RPMI7951 (cell line): Measurements from ENCODE around the gene SETD1A. TPM values are rescaled to one million over a fixed set of nuclear protein-coding genes. Genes with fewer than 3 reads are reported as not detected.
"Not testable (repeated sequence)": the region's sequence is repeated elsewhere in the genome, so short reads cannot be mapped to it uniquely, and the experiment has no call there.

Experiments
- DNase-seq: peaks from one replicate; pipeline ENCODE4 v3.0.0-alpha.2; 2012; ENCODE audit warnings: low read depth
- total RNA-seq: library from RNA; depleted of rRNA; stranded (reverse); fragments of >200 nt; shearing (Covaris generic); gene quantifications from 2 replicates; pipeline ENCODE4 v1.2.3, GENCODE V29; 2014

The SETD1A gene
- total RNA-seq, 1 experiment from 2014 or later, result 1.2 TPM

DNA sequence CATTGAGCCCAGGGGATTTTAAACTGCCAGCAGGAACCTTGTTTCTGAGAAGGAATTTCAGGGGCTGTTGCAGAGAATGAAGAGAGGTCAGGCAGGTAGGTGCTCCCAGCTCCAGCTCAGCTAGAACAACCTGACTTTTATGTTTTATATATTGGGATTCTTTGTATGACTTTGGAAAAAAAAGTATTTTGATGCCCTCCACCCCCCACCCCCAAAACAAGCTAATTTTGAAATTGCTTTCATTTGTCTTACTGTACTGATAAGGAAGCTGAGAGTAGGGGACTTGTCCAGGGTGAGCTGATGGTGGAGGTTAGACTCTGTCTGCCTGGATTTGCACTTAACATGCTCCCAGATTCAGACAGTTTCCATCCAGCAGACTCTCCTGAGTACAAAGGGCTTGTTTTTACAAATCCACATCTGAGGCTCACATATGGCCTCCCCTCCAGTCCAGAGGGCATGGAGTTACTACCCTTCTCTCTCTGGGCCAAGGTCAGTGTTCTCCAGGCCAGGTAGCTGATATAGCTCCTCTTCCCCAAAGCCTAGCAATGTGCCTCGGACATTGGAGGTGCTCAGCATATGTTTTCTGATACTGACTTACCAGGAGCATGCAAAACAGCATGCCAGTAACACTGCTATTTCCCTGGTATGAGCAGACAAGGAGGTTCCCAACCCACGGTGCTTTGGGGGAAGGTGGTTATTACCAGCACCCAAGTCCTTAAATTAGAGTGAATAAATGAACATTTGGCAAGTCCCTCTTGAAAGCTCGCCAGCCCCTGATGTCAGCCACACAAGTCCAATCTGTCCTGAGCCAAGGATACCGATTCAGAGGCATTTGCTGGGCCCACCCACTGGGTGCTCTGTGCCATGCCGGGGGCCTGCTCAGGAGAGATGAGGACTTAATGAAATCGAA, 41.6 kb downstream of the SETD1A start:
- no peak for DNase-seq

DNA sequence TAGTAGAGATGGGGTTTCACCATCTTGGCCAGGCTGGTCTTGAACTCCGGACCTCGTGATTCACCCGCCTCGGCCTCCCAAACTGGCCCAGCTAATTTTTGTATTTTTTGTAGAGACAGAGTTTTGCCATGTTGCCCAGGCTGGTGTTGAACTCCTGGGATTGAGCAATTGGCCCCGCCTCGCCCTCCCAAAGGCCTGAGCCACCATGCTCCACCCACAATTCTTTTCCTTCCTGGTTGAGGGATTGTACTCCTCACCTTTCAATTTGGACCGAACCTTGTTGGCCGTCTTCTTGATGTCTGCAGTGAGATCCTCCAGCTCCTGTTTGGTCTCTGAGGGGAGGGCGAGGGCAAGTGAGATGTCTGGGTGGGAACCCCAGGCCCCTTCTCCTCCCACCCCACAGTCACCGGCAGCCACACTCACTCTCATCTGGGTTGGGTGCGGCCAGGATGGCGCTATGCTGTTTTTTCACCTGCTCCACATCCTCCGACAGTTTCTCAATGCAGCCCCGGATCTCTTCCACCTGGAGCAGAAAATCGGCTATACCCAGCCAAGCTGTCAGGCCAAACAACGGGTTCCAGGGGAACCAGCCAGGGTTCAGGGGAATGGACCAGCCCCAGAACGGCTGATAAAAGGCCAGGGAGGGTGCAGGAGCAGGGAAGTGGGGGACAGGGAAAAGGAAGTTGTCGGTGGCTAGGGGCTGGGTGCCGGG, 43.3 kb downstream of the SETD1A start:
- no peak for DNase-seq

DNA sequence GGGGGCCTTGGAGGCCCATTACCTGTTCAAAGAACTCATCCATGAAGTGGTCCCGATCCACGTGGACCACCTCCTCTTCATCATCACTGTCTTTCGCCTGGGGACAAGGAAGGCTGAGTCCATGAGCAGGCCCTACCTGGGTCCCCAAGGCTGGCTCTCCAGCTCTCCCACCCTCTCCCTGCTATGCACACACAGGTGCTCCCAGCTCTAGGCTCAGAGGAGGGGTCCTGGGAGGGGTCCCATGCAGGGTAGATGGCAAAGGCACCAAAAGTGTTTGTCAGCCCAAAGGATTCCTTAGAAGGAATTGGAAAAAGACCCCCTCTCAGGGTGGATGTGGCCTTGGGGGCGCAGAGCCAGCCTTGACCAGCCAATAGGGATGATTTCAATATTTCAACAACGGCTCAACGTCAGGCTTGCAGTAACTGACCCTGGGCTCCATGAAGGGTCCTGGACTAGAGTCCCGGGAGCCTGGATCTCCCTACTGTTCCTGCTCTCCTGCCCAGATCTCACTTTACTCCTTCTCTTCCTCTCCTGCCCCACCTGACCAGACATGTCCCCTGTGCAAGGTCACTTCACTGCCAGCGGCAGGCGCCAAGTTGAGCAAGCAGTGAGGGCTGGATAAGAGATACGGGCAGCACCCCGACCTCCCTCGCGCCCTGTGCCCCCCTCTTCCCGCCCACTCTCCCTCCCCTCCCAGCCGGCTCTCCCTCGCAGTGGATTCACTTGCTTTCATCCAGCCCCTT, 44.1 kb downstream of the SETD1A start:
- no peak for DNase-seq

DNA sequence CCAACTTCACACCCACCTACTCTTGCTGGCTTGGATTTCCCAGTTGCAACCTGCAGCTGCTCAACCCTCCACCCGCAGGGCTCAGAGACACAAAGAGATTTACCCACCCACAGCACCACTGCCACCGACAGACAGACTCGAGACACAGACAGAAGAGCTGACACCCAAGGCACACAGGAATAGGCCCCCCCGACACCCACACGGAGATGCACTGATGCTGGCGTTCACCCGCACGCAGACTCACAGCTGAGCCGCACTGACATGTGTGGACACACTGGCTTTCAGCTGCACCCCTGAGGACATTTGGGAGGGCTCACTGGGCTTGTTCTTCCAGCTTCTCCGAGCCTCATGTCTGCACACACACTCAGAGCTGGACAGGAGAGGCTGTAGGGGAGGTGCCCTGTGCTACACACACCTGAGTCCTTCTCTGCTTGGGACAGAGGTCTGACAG, 44.7 kb downstream of the SETD1A start:
- DNase-seq, result no peak

DNA sequence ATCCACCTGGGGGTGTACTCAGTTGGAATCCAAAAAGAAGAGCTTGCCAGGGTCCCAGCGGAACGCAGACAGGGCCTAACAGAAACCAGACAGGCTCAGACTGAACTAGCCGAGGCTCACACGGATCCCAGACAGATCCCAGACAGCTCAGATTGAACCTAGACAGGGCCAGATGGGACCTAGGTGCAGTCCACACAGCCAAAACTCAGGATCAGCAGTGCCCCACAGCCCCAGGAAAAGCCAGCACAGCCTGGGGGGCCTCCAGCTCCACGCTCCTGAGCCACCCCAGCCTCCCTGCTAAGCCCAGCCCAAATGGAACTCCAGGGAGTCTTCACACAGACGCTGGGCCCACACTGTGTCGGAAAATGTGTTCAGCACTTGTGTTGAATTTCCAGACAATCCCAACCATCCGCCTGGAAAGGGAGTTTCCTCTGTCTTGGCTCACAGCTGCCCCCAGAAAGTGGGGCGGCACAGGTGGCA, 45.3 kb downstream of the SETD1A start:
- DNase-seq, result no peak

DNA sequence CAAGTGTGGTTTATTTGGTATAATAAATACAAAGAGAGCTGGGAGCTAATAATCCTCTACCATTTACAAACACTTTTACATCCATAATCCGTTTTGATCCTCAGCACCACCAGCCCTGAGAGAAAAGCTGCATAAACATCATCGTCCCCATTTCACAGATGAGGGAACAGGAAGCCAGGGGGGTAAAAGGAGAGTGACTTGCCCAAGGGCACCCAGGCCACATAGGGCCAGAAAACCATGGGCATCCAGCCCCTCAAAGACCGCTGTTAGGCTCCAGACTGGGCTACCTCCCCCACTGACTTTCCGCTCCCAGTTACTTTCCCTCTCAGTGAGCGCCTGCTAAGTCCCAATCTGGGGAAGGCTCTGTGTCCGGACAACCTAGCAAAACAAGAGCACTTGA, 46.2 kb downstream of the SETD1A start:
- no peak for DNase-seq

DNA sequence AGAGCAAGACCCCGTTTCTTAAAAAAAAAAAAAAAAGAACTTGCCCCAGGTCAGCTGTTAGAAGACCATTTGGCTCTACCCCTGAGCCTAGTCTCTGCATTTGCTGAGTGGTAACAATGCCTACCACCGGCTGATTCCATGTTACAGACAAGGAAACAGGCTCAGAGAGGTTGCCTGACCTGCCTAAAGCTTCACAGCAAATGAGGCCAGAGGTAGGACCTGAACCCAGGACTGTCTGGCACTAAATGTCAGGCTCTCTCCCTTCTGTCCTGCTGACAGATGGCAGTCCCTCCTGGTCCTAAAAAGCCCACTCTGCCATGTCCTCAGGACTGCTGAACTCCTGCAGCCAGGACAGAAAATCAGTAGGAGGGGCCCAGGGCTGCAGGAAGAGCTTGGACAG, 47.1 kb downstream of the SETD1A start:
- no peak for DNase-seq

DNA sequence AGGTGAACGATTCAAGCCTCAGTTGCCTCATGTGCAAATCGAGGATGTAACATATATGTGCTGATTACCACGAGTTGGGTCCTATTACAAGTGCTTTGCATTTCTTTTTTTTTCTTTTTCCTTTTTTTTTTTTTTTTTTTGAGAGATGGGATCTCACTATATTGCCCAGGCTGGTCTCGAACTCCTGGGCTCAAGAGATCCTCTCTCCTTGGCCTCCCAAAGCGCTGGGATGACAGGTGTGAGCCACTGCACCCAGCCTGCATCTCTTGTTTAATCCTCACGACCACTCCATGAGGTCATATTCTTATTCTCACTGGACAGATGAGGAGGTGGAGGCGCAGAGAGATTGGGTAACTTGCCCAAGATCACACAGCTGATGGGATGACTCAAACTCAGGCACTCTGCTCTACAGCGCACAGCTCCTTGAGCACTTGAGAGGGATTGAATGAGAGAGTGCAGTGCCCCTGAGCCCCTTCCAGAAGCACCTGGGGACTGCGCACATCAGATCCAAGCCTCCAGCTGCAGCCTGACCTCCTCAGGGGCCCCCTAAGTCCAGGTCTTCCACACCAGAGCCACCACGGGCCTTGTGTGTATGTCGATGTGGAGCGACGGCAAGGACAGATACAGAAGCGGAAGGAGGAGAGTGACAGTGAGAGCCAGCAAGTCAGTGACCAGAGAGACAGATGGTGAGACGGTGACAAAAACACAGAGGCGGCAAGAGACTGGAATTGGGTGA, 48.0 kb downstream of the SETD1A start:
- DNase-seq, result no peak

DNA sequence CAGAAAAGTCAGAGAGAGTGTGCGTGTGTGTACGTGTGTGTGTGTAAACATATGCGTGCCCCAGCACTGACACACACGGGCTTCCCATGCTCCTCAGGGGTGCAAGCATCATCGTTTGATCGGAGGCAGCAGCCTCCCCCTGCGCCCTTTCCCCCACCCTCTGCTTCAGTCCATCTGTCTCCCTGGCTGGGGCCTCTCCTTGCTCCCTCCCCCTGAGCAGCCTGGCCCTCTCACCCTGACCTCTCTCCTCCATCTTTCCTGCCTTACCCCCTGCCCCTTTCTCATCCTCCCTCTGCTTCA, 48.5 kb downstream of the SETD1A start:
- DNase-seq, result no peak

DNA sequence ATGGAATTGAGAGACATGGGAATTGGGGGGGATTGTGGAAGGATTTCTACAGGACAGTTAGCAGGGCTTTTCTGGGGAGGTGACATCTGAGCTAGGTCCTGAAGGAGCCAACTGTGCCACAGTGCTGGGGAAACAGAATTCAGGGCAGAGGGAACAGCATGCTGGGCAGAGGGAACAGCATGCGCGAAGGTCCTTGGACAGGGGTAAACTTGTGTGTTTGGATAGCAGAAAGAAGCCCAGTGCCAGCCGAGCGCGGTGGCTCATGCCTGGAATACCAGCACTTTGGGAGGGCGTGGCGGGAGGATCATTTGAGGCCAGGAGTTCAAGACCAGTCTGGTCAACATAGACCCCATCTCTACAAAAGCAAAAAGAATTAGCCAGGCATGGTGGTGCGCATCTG, 49.0 kb downstream of the SETD1A start:
- no peak for DNase-seq

DNA sequence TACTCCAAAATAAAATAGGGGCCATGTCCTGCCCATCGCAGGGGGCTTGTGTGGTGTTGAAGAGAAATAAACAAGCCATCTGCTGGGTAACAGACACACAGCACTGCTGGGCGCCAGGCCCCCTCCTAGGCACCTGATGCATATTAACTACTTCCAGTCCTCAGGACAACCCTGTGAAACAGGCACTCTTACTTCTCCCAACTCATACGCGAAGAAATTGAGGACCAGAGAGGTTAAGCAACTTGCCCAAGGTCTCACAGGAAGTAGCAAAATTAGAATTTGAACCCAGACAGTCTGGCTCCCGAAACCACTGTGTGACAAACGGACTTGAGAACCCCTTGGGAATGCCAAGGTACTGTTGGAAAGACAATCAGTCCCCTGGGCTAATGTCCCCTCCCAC, 50.1 kb downstream of the SETD1A start:
- no peak for DNase-seq

DNA sequence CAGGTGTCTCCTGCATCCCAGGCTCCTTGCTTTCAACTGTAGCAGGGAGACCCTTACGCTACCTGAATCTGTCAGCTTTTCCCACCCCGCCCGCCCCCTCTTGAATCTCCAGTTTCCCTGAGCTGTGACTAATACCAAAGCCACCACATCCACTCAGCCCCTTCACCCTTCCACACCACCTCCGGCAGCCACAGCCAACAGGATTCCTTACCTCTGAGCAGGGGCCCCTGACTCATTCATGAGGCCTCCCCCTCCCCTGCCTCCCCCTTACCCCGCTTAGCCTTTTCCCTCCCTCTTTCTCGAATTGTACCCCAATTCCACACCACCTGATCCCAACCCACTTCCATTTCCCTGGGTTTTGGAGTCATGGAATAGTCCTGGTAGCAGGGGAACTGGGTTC, 50.6 kb downstream of the SETD1A start:
- peak; percentile 64 for DNase-seq

DNA sequence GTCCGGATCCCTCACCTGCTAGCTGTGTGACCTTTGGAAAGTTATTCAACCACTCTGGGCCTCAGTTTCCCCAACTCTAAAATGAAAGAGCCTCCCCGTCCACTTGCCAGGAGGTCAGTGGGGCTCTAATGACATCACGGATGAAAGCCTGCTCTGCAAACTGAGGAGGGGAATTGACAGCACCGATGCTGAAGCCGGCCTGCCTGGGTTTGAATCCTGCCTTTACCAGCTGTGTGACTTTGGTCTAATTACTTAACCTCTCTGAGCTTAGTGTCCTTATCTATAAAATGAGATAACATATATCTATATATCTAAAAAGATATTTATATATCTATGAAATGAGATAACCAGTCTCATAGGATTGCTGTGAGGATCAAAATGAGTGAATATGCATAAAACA, 51.0 kb downstream of the SETD1A start:
- no peak for DNase-seq

DNA sequence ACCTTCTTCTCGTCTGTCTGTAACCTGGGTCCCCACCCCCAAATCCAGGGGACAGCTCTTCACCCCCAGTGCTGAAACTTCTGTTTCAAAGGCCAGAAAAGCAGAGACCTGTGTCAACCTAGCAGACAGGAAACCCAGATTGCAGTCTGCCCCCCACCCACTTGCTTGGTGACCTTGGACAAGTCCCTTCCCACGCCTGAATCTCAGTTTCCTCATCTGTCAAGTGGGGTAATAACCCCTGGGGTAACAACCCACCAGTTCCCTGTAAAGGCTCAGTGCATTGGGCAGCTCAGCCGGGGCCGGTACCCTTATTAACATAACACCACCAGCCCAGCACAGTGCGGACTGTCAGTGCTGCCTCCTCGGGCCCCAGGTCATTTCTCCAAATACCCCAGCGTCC, 51.6 kb downstream of the SETD1A start:
- DNase-seq, result no peak

DNA sequence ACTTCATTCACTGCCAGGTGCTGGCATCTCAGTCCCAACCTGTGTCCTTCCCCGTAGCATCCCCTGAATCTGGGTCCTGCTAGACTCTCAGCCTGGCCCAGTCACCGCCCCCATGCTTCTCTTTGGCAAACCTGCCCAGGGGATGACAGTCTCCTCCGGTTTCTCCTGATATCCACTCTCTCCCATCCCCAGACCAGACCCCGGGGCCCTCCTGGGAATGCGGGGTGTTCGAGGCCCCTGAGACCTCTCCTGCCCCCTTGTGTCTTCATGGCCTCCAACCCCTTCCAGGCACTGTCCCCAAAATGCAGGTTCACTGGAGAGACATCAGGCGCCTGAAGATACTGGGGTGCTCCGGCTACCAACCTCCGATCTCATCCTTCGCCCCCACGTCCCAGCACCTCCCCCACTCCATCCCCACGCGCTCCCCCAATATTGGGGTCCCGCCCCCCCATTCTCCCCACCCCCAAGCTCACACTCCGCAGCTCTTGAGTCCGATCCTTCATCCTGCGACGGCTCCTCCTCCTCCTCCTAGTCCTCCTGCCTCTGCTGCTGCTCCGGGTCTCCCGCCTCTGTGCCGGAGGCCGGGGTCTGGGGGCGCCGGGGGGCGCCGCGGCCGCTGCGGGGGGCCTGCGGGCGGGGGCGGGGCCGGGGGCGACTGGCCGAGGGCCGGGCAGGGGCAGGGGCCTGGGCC, 52.5 kb downstream of the SETD1A start:
- DNase-seq, result no peak

DNA sequence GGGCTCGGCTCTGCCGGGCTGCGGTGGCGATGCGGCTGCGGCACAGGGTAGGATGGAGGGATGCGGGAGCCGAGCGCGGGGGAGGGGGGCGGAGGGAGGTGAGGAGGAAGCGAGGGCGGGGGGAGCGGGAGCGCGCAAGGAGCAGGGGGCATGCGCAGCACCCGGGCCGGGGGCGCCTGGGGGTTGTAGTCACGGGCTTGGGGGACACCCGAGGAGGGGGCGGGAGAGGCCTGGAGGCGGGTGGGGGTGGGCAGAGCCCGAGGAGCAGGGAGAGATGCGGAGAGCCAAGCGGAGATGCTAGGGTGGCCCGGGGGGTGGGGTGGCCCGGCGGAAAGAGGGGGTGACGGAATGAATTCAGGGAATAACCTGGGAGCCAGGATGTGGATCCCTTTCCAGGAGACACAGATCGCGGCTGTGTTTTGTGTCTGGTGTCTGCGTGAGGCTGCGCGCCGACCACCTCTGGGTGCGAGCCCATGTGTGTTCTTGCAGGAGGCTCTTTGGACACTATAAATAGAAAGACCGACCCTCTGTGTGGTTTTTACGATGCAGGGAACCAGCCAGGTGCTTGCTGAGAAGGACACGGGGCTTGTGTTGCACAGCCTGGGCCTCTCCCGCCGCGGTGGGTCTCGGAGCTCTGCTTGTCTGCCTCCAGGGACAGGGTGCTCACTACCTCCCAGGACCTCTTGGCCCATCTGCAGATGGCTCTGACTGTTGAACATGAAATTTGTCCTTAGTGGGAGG, 53.2 kb downstream of the SETD1A start, which contains the start of gene STX1B:
Gene STX1B (minus strand): TSS at position 54 of the 741 bp plus-strand sequence. CDS start 242 bp downstream, outside the sequence.
- DNase-seq, result no peak

DNA sequence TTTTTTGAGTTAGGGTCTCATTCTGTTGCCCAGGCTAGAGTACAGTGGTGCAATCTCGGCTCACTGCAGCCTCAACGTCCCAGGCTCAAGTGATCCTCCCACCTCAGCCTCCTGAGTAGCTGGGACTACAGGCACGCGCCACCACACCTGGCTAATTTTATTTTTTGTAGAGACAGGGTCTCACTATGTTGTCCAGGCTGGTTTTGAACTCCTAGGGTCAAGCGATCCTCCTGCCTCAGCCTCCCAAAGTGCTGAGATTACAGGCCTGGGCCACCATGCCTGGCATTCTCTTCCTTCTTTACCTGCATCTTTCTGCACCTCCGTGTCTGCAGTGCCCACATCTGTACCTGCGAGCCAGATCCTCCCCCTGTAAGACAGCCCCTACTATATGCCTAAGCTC, 54.3 kb downstream of the SETD1A start:
- not testable (repeated sequence) for DNase-seq

DNA sequence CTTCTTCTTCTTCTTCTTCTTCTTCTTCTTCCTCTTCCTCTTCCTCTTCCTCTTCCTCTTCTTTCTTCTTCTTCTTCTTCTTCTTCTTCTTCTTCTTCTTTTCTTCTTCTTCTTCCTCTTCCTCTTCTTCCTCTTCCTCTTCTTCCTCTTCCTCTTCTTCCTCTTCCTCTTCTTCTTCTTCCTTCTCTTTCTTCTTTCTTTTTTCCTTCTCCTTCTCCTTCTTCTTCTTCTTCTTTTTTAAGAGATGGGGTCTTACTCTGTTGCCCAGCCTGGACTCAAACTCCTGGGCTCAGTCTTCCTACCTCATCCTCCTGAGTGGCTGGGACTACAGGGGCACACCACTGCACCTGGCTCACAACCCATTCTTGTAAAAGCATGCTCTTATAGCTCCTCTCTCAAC, 55.7 kb downstream of the SETD1A start:
- DNase-seq, result not testable (repeated sequence)

DNA sequence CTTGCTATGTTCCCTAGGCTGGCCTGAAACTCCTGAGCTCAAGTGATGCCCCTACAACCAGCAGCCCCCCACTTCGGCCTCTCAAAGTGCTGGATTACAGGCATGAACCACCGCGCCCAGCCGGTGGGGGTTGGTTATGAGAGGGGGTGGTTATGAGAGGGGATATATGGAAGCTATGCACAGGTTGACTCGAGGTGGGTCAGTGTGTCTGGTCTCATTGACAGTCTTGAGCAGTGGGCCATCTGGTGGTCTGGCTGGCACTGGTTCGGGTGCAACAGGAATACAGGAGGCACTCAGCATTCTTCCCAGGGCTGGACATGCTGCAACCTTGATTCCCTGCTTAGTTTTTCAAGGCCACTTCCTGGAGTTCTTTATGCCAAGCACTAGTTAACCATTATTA, 58.5 kb downstream of the SETD1A start:
- DNase-seq, result peak; percentile 19

DNA sequence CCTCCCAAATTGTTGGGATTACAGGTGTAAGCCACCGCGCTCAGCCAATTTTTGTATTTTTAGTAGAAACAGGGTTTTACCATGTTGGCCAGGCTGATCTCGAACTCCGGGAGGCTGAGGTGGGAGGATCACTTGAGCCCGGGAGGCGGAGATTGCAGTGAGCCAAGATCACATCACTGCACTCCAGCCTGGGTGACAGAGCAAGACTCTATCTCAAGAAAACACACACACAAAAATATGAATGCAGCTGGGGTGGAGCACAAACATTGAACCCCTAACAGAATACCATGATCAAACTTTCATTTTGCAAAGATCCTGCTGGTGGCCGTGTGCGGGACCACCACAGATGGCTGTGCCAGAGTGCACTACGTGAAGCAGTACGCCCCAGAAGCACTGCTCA, 60.2 kb downstream of the SETD1A start:
- not testable (repeated sequence) for DNase-seq
